Natural killer cell (primary cell): Measurements from ENCODE around the gene ZNF518B. TPM values are rescaled to one million over a fixed set of nuclear protein-coding genes. Genes with fewer than 3 reads are reported as not detected.

ENCODE experiments used
- ATAC-seq, 3 donors: fragments of 150-1000 bp in 2 of 3; fragments of 200-7000 bp in 1 of 3; cut with Tn5 transposase; 1 replicate in 1 of 3; 2 replicates in 2 of 3; pipeline ENCODE4 v1.10.0; 2021; ENCODE audit warnings: mild to moderate bottlenecking in 2 of 3, moderate library complexity in 2 of 3
- DNase-seq, 2 donors: peaks; one replicate each; pipeline versions ENCODE4 v3.0.0 to v3.0.0-alpha.2; 2013 to 2021; ENCODE audit warnings: mixed read lengths in 1 of 2
- H3K27ac ChIP-seq: one replicate; pipeline ENCODE4 v1.5.1; 2013; ENCODE audit warnings: mild to moderate bottlenecking, low read length
- H3K27me3 ChIP-seq: one replicate; pipeline ENCODE4 v1.6.1; 2013; ENCODE audit warnings: low read length; ENCODE audit not compliant: control insufficient read depth, insufficient read depth
- H3K36me3 ChIP-seq: one replicate; pipeline ENCODE4 v1.6.1; 2013; ENCODE audit warnings: low read length; ENCODE audit not compliant: control insufficient read depth, insufficient read depth
- H3K4me1 ChIP-seq: one replicate; pipeline ENCODE4 v1.6.1; 2013; ENCODE audit warnings: low read length; ENCODE audit not compliant: control insufficient read depth, insufficient read depth
- H3K4me3 ChIP-seq: one replicate; pipeline ENCODE4 v1.5.1; 2013; ENCODE audit warnings: low read length
- H3K9me3 ChIP-seq: one replicate; pipeline ENCODE4 v1.6.1; 2013; ENCODE audit warnings: low read length; ENCODE audit not compliant: control insufficient read depth, insufficient read depth
- H3K27ac Mint-ChIP-seq, 2 donors: one replicate each; pipeline ENCODE4 v1.8.0; 2022; ENCODE audit warnings: mild to moderate bottlenecking in 2 of 2, mixed read lengths in 2 of 2, moderate library complexity in 1 of 2
- H3K27me3 Mint-ChIP-seq, 2 donors: one replicate each; pipeline ENCODE4 v1.8.0; 2022; ENCODE audit warnings: low read depth in 2 of 2, mixed read lengths in 2 of 2
- H3K36me3 Mint-ChIP-seq: one replicate; pipeline ENCODE4 v1.8.0; 2022; ENCODE audit warnings: mixed read lengths
- H3K4me1 Mint-ChIP-seq, 2 donors: one replicate each; pipeline ENCODE4 v1.8.0; 2022; ENCODE audit warnings: mixed read lengths in 2 of 2
- H3K4me3 Mint-ChIP-seq: one replicate; pipeline ENCODE4 v1.8.0; 2022; ENCODE audit warnings: mild to moderate bottlenecking, moderate library complexity, mixed read lengths
- H3K9me3 Mint-ChIP-seq, 2 donors: one replicate each; pipeline ENCODE4 v1.8.0; 2022; ENCODE audit warnings: mixed read lengths in 2 of 2
- CTCF ChIP-seq: fragments of 200-600 bp; IDR thresholded peaks from one replicate; pipeline ENCODE4 v1.8.0; 2022; ENCODE audit warnings: antibody characterized with exemption
- WGBS: methylation state at CpG from one replicate; pipeline ENCODE4 v1.1.7; 2013; ENCODE audit warnings: missing lambda C conversion rate; ENCODE audit not compliant: insufficient coverage; 5-methylcytosine and 5-hydroxymethylcytosine counted together
- intact Hi-C: fragments of 100-400 bp; cut with micrococcal nuclease; formaldehyde crosslinking; loops from one replicate; pipeline ENCODE4 v1.14.2; 2022
- total RNA-seq, 4 donors: library from RNA; stranded (reverse); fragments of 120-200 nt in 1 of 4; gene quantifications; one replicate each; pipeline versions ENCODE4 v1.2.3 to v1.2.4, GENCODE V29; 2013 to 2022

The ZNF518B gene
- total RNA-seq, 3 donors from 2014 or later (not counting 1 experiment from before 2014, with no cell fraction given), result 14.6 to 19.9 (median 15.2) TPM

DNA sequence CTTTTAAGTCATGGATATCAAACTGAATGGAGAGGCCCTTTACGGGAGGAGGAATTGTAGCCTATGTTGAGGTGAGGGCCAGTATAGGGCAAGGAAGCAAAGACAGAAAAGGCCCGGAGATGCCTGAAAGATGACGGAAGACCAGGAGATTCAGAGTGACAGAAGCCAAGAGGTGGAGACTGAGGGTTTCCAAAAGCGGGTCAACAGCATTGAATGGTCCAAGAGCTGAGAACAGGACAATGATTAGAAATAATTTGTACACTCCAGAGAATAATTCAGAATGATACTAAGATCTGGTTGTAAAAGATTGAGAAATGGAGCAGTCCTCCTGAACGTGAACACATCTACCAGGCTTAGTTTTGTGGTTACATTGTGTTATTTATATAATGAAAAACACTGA, 45.5 kb upstream of the ZNF518B start:
- peaks cover 5% of the 10 kb centered on the region for H3K9me3 ChIP-seq
- Mint-ChIP-seq H3K36me3 (no peaks in the 10 kb centered on the region), H3K9me3 (peaks cover 0 to 3% of the 10 kb centered on the region in 2 donors), H3K4me1 (peaks cover 7 to 8% of the 10 kb centered on the region in 2 donors), H3K4me3 (no peak overlapping the region), H3K27me3 (no peaks in the 10 kb centered on the region), H3K27ac (no peak overlapping the region)
- 92% methylated on average over 5 of the region's 5 CpGs for WGBS
- ATAC-seq, result no peak
- H3K36me3 ChIP-seq, result no peaks in the 10 kb centered on the region
- no peak overlapping the region for H3K4me3 ChIP-seq
- DNase-seq, result no peak
- intact Hi-C loops, result no loop called here
- no peak overlapping the region for H3K27ac ChIP-seq
- no peak for TF ChIP-seq CTCF
- H3K4me1 ChIP-seq, result no peaks in the 10 kb centered on the region
- H3K27me3 ChIP-seq, result no peaks in the 10 kb centered on the region

DNA sequence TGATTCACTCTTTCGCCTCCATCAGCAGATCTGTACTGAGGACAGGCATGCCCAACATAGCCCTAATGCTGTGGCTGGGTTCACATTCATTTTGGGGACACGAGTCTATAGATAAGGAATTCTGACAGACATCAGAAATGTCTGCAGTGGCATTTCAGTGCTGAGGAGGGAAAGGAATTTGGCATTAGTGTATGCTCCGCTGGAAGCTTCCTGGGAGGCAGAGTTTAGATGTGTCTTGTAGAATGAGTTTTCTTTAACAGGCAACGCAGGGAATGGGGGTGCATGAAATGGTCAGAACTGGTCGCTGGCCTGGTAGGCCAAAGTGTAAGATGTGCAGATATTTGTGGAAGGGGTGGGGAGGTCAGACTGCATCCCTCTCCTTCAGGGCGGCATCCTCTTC, 43.5 kb upstream of the ZNF518B start:
- no peak overlapping the region for H3K27ac ChIP-seq
- intact Hi-C loops, result no loop called here
- peaks cover 0 to under 1% of the 10 kb centered on the region in 2 donors for H3K4me1 Mint-ChIP-seq
- H3K27me3 ChIP-seq, result no peaks in the 10 kb centered on the region
- no peak overlapping the region for H3K4me3 Mint-ChIP-seq
- H3K27me3 Mint-ChIP-seq, result no peaks in the 10 kb centered on the region
- no peaks in the 10 kb centered on the region for H3K36me3 Mint-ChIP-seq
- H3K9me3 ChIP-seq, result no peaks in the 10 kb centered on the region
- H3K4me3 ChIP-seq, result no peak overlapping the region
- no peak for TF ChIP-seq CTCF
- H3K9me3 Mint-ChIP-seq, result no peaks in the 10 kb centered on the region
- DNase-seq (no peak), ATAC-seq (no peak)
- H3K4me1 ChIP-seq, result no peaks in the 10 kb centered on the region
- H3K36me3 ChIP-seq, result no peaks in the 10 kb centered on the region
- WGBS, result 91% methylated on average over 6 of the region's 6 CpGs
- H3K27ac Mint-ChIP-seq, result no peak overlapping the region

DNA sequence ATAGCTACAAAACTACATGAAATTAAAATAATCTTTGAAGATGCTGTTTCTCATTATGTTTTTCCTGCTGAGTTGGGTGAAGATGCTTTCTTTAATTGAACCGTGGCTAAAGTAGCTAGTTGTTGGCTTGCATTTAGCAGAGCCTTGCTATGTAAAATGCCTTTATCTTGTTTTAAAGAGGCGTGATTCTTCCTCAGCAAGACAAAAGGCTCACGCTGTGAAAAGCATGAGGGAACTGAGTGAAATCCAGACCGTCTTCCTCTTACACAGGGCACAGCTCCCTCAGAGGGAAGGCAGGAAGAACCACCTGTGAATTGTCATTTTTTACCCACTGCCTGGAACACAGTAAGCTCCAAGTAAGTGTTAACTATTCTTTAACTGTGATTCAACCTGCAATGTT, 39.0 kb upstream of the ZNF518B start:
- TF ChIP-seq CTCF, result no peak
- no peak overlapping the region for H3K27ac Mint-ChIP-seq
- Histone ChIP-seq H3K27me3 (no peaks in the 10 kb centered on the region), H3K4me1 (no peaks in the 10 kb centered on the region), H3K9me3 (no peaks in the 10 kb centered on the region), H3K4me3 (no peak overlapping the region), H3K36me3 (no peaks in the 10 kb centered on the region), H3K27ac (no peak overlapping the region)
- H3K4me1 Mint-ChIP-seq, result no peaks in the 10 kb centered on the region
- 86% methylated on average over 4 of the region's 4 CpGs for WGBS
- no peaks in the 10 kb centered on the region for H3K9me3 Mint-ChIP-seq
- no peaks in the 10 kb centered on the region for H3K36me3 Mint-ChIP-seq
- no peak for ATAC-seq
- H3K4me3 Mint-ChIP-seq, result no peak overlapping the region
- peaks cover 0 to 2% of the 10 kb centered on the region in 2 donors for H3K27me3 Mint-ChIP-seq
- DNase-seq, result no peak
- intact Hi-C loops, result no loop called here

GRCh38 chr4:10495651-10496050, 38.4 kb upstream of the ZNF518B start:
- H3K36me3 ChIP-seq, result no peaks in the 10 kb centered on the region
- TF ChIP-seq CTCF, result no peak
- no peak overlapping the region for H3K27ac Mint-ChIP-seq
- no peaks in the 10 kb centered on the region for H3K9me3 Mint-ChIP-seq
- no peak overlapping the region for H3K4me3 ChIP-seq
- no peak overlapping the region for H3K4me3 Mint-ChIP-seq
- H3K27me3 ChIP-seq, result no peaks in the 10 kb centered on the region
- H3K27ac ChIP-seq, result no peak overlapping the region
- no peak for DNase-seq
- no peaks in the 10 kb centered on the region for H3K4me1 Mint-ChIP-seq
- intact Hi-C loops, result no loop called here
- H3K9me3 ChIP-seq, result no peaks in the 10 kb centered on the region
- peaks cover 0 to 3% of the 10 kb centered on the region in 2 donors for H3K27me3 Mint-ChIP-seq
- no peak for ATAC-seq
- H3K36me3 Mint-ChIP-seq, result no peaks in the 10 kb centered on the region
- H3K4me1 ChIP-seq, result no peaks in the 10 kb centered on the region
- 89% methylated on average over 8 of the region's 8 CpGs for WGBS
